ENCODE measurements around the gene BAZ1A. TPM values are rescaled to one million over a fixed set of nuclear protein-coding genes. Genes with fewer than 3 reads are reported as not detected.
"Not testable (repeated sequence)": the region's sequence is repeated elsewhere in the genome, so short reads cannot be mapped to it uniquely, and the experiment has no call there.

The BAZ1A gene
- total RNA-seq, 1 experiment from 2014 or later, result 24.2 TPM

DNA sequence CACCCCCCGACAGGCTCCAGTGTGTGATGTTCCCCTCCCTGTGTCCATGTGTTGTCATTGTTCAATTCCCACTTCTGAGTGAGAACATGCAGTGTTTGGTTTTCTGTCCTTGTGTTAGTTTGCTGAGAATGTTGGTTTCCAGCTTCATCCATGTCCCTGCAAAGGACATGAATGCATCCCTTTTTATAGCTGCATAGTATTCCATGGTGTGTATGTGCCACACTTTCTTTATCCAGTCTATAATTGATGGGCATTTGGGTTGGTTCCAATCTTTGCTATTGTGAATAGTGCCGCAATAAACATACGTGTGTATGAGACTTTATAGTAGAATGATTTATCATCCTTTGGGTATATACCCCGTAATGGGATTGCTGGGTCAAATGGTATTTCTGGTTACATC is 138.1 kb downstream of the BAZ1A start:
- H4K20me1 ChIP-seq (ENCODE audit: insufficient read depth); H3K4me2 ChIP-seq (ENCODE audit: low read length); H3K79me2 ChIP-seq (ENCODE audit: insufficient read depth, low read length); H3K9ac ChIP-seq (ENCODE audit: low read length); DNase-seq (ENCODE audit: low read depth, low spot score); H3K4me3 ChIP-seq (replicated peaks in 1 of 2; ENCODE audit: low read depth in 1 of 2, low read length in 2 of 2); ATAC-seq; H3K27me3 ChIP-seq (ENCODE audit: insufficient read depth, low read length); H3K27ac ChIP-seq (ENCODE audit: low read depth, low read length); intact Hi-C loops (cut with micrococcal nuclease); H3K36me3 ChIP-seq (ENCODE audit: control insufficient read depth in 1 of 2, insufficient read depth in 2 of 2, low read length in 2 of 2); H3K9me3 ChIP-seq (ENCODE audit: control insufficient read depth in 1 of 2, insufficient read depth in 1 of 2, low read depth in 1 of 2, low read length in 2 of 2); CTCF ChIA-PET; H3K9me2 ChIP-seq (ENCODE audit: insufficient read depth); BruUV-seq (replicated peaks); RAD21 ChIA-PET (ENCODE audit: low non-redundant PET in 1 of 2, low total read pairs in 2 of 2, uncharacterized antibody in 2 of 2, unreplicated experiment in 2 of 2); H2AFZ ChIP-seq (ENCODE audit: low read depth, low read length, poor library complexity, severe bottlenecking): not testable (repeated sequence)
- H3K4me1 ChIP-seq (ENCODE audit: control insufficient read depth in 1 of 2, insufficient read depth in 2 of 2, low read length in 2 of 2), result peaks cover 18 to 20% of the 10 kb centered on the region in 2 experiments
- POLR2A ChIA-PET, result interaction anchor here (0.7 kb wide), 1 partner anchor 30 kb away, joined by 3 read pairs; no protein-coding TSS in a partner anchor

DNA sequence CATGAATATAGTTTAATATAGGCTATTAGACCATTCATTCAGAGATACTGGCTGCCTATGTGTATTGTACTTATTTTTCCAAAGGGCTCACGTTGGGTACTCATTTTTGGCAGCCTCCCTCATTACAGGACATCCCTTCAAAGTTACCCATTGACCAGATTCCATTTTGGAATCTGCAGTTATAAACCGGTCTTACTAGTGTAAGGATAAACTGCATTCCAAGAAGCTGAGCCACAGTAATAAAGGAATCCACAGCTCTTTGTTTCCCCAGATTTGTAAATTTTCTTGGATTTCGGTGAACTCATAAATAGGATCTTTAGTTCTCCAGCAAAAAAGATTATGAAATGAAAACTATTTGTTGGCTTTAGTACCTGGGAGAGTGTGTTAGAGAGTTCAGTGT is 141.9 kb downstream of the BAZ1A start:
- peak overlapping the region; percentile 92 for H2AFZ ChIP-seq (ENCODE audit: low read depth, low read length, poor library complexity, severe bottlenecking)
- intact Hi-C loops (cut with micrococcal nuclease), result no loop called here
- H3K27me3 ChIP-seq (ENCODE audit: insufficient read depth, low read length), result no peaks in the 10 kb centered on the region
- CTCF ChIA-PET, result interaction anchor here (2.7 kb wide), 1 partner anchor 11 kb away, joined by 36 read pairs; no protein-coding TSS in a partner anchor
- DNase-seq (ENCODE audit: low read depth, low spot score), result peak; percentile 38
- H3K79me2 ChIP-seq (ENCODE audit: insufficient read depth, low read length), result no peaks in the 10 kb centered on the region
- no peaks in the 10 kb centered on the region for H4K20me1 ChIP-seq (ENCODE audit: insufficient read depth)
- RAD21 ChIA-PET (ENCODE audit: low non-redundant PET in 1 of 2, low total read pairs in 2 of 2, uncharacterized antibody in 2 of 2, unreplicated experiment in 2 of 2), result interaction anchor here in 1 of 2 experiments (1.0 kb wide), 1 partner anchor 18 kb away, joined by 3 read pairs; no protein-coding TSS in a partner anchor
- peak overlapping the region; percentile 0; the same call in 1 of the 2 replicates for H3K9ac ChIP-seq (ENCODE audit: low read length)
- no TSS peak for BruUV-seq (replicated peaks)
- peak overlapping the region in 1 of 2 experiments; percentile 12; a peak in 2 of 4 replicates for H3K4me3 ChIP-seq (replicated peaks in 1 of 2; ENCODE audit: low read depth in 1 of 2, low read length in 2 of 2)
- H3K4me2 ChIP-seq (ENCODE audit: low read length), result peak overlapping the region; percentile 58
- peaks cover 18 to 21% of the 10 kb centered on the region in 2 experiments for H3K4me1 ChIP-seq (ENCODE audit: control insufficient read depth in 1 of 2, insufficient read depth in 2 of 2, low read length in 2 of 2)
- POLR2A ChIA-PET, result interaction anchor here (0.6 to 1.2 kb wide), 2 partner anchors 10 to 26 kb away, joined by 3 to 4 read pairs; no protein-coding TSS in a partner anchor
- peak; percentile 87 for ATAC-seq
- no peaks in the 10 kb centered on the region for H3K9me2 ChIP-seq (ENCODE audit: insufficient read depth)
- no peaks in the 10 kb centered on the region for H3K36me3 ChIP-seq (ENCODE audit: control insufficient read depth in 1 of 2, insufficient read depth in 2 of 2, low read length in 2 of 2)
- H3K27ac ChIP-seq (ENCODE audit: low read depth, low read length), result peak overlapping the region; percentile 32; the same call in 1 of the 2 replicates
- H3K9me3 ChIP-seq (ENCODE audit: control insufficient read depth in 1 of 2, insufficient read depth in 1 of 2, low read depth in 1 of 2, low read length in 2 of 2), result no peaks in the 10 kb centered on the region
- TF ChIP-seq TCF7L2 (IDR thresholded peaks at IDR 0.05; ENCODE audit: borderline replicate concordance, extremely low read depth, insufficient read depth, insufficient read length) (no peak), ZFX (IDR thresholded peaks at IDR 0.05) (no peak), EGR1 (IDR thresholded peaks at IDR 0.05; ENCODE audit: low read depth) (peak; percentile 23; the same call in 1 of the 2 replicates), EZH2phosphoT487 (IDR thresholded peaks at IDR 0.05; ENCODE audit: borderline replicate concordance) (no peak), YY1 (IDR thresholded peaks at IDR 0.05; ENCODE audit: extremely low read depth, insufficient replicate concordance, low read depth, low read length) (no peak), EZH2 (IDR thresholded peaks at IDR 0.05) (no peak), ELF1 (IDR thresholded peaks at IDR 0.05; ENCODE audit: borderline replicate concordance, low read depth) (no peak; the same call in 1 of the 2 replicates), SRF (IDR thresholded peaks at IDR 0.05; ENCODE audit: low read depth) (no peak), SIN3A (IDR thresholded peaks at IDR 0.05; ENCODE audit: low read depth) (peak; percentile 46; the same call in 1 of the 2 replicates), ZNF274 (IDR thresholded peaks at IDR 0.05; ENCODE audit: low read depth, low read length) (no peak), CEBPB (IDR thresholded peaks at IDR 0.05; ENCODE audit: low read depth) (0 out of 2 replicates have a peak, but pooled peaks have one; percentile 24), CBX3 (IDR thresholded peaks at IDR 0.05; ENCODE audit: low read depth) (peak; percentile 64; the same call in 1 of the 2 replicates)
- TF ChIP-seq, protein P1, sequence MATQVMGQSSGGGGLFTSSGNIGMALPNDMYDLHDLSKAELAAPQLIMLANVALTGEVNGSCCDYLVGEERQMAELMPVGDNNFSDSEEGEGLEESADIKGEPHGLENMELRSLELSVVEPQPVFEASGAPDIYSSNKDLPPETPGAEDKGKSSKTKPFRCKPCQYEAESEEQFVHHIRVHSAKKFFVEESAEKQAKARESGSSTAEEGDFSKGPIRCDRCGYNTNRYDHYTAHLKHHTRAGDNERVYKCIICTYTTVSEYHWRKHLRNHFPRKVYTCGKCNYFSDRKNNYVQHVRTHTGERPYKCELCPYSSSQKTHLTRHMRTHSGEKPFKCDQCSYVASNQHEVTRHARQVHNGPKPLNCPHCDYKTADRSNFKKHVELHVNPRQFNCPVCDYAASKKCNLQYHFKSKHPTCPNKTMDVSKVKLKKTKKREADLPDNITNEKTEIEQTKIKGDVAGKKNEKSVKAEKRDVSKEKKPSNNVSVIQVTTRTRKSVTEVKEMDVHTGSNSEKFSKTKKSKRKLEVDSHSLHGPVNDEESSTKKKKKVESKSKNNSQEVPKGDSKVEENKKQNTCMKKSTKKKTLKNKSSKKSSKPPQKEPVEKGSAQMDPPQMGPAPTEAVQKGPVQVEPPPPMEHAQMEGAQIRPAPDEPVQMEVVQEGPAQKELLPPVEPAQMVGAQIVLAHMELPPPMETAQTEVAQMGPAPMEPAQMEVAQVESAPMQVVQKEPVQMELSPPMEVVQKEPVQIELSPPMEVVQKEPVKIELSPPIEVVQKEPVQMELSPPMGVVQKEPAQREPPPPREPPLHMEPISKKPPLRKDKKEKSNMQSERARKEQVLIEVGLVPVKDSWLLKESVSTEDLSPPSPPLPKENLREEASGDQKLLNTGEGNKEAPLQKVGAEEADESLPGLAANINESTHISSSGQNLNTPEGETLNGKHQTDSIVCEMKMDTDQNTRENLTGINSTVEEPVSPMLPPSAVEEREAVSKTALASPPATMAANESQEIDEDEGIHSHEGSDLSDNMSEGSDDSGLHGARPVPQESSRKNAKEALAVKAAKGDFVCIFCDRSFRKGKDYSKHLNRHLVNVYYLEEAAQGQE (IDR thresholded peaks at IDR 0.05; ENCODE audit: low read depth), result no peak
- TF ChIP-seq, protein P2, sequence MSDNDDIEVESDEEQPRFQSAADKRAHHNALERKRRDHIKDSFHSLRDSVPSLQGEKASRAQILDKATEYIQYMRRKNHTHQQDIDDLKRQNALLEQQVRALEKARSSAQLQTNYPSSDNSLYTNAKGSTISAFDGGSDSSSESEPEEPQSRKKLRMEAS (IDR thresholded peaks at IDR 0.05), result peak; percentile 45; the same call in 1 of the 2 replicates
- TF ChIP-seq, protein P3, sequence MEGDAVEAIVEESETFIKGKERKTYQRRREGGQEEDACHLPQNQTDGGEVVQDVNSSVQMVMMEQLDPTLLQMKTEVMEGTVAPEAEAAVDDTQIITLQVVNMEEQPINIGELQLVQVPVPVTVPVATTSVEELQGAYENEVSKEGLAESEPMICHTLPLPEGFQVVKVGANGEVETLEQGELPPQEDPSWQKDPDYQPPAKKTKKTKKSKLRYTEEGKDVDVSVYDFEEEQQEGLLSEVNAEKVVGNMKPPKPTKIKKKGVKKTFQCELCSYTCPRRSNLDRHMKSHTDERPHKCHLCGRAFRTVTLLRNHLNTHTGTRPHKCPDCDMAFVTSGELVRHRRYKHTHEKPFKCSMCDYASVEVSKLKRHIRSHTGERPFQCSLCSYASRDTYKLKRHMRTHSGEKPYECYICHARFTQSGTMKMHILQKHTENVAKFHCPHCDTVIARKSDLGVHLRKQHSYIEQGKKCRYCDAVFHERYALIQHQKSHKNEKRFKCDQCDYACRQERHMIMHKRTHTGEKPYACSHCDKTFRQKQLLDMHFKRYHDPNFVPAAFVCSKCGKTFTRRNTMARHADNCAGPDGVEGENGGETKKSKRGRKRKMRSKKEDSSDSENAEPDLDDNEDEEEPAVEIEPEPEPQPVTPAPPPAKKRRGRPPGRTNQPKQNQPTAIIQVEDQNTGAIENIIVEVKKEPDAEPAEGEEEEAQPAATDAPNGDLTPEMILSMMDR (IDR thresholded peaks at IDR 0.05 in 2 of 3, conservative IDR thresholded peaks at IDR 0.05 in 1 of 3; ENCODE audit: borderline replicate concordance in 1 of 3, insufficient read depth in 1 of 3, low read depth in 2 of 3, low read length in 2 of 3), result no peak

Measured in HCT116 (cell line).